ENCODE results near the gene NKIRAS1.
"Not testable (repeated sequence)": the region's sequence is repeated elsewhere in the genome, so short reads cannot be mapped to it uniquely, and the experiment has no call there.

NKIRAS1 gene

GRCh38 chr3:23867400-23867799 is 49.4 kb downstream of the NKIRAS1 start:
- DNase-seq = no peak

GRCh38 chr3:23865595-23866396 is 51.0 kb downstream of the NKIRAS1 start:
- no peak for DNase-seq

GRCh38 chr3:23864931-23865330 is 51.9 kb downstream of the NKIRAS1 start:
- no peak for DNase-seq

- no peak for DNase-seq
These were observed 53.7 kb downstream of the NKIRAS1 start for GRCh38 chr3:23863060-23863459.

GRCh38 chr3:23861689-23862088 is 55.1 kb downstream of the NKIRAS1 start:
- no peak for DNase-seq

GRCh38 chr3:23859839-23860382 is 56.9 kb downstream of the NKIRAS1 start:
- no peak for DNase-seq

- no peak for DNase-seq
These were observed 57.6 kb downstream of the NKIRAS1 start for GRCh38 chr3:23859012-23859743.

- DNase-seq = no peak
These were observed 60.5 kb downstream of the NKIRAS1 start for GRCh38 chr3:23856286-23856685.

GRCh38 chr3:23849462-23849861 is 67.3 kb downstream of the NKIRAS1 start:
- DNase-seq = not testable (repeated sequence)

GRCh38 chr3:23845326-23846216 is 71.2 kb downstream of the NKIRAS1 start:
- DNase-seq = no peak

- no peak for DNase-seq
These were observed 72.9 kb downstream of the NKIRAS1 start for GRCh38 chr3:23843869-23844268.

Measured in NCI-H446 (cell line).